ENCODE data around the gene BCAN.

GRCh38 chr1:156703741-156704140 is 61.8 kb downstream of the BCAN start:
- TF ChIP-seq POLR2A (IDR thresholded peaks at IDR 0.05) (no peak), CTCF (IDR thresholded peaks at IDR 0.05) (no peak), EP300 (IDR thresholded peaks at IDR 0.05) (no peak), POLR2AphosphoS5 (IDR thresholded peaks at IDR 0.05) (no peak)
